ENCODE results near the gene LGALS9B.
"Not testable (repeated sequence)": the region's sequence is repeated elsewhere in the genome, so short reads cannot be mapped to it uniquely, and the experiment has no call there.

The LGALS9B gene

DNA sequence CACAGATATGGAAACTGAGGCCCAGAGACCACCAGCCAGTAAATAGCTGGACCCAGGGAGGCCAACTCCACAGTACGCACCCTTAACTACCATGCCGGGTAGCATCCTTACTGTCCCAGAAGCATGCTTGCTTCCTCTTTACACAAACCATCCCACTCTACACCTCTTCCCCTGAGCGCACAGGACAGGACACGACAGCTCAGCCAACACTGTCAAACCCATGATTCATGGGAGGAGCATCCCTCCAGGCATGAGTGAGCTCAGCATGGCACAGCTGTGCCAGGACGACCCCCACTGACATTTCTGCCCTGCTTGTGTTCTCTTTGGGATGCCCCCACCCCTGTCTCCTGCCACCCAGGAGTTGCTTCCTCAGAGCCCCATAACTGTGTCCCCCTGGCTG, 340 bp downstream of the LGALS9B start:
- not testable (repeated sequence) for DNase-seq (ENCODE audit: low spot score)

DNA sequence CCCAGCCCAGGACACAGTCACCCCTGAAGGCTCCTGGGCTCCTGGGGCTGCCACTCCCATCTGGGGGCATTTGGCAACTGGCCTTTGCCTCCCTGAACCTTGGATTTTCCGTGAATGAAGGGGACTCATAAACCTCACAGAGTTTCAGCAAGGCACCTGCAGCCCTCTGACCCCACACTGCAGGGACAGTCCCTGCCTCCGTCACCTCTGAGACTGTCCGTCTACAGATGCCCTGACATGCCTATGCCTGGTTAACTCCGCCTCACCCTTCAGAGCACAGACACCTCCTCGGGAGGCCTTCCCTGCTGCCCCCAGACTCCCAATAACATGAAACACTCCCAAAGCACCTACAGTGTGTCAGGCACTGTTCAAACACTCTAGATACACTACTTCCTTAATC, 786 bp downstream of the LGALS9B start:
- DNase-seq (ENCODE audit: low spot score): not testable (repeated sequence)

- not testable (repeated sequence) for DNase-seq (ENCODE audit: low spot score)
These were observed 1.8 kb downstream of the LGALS9B start for GRCh38 chr17:20465535-20465934.

DNA sequence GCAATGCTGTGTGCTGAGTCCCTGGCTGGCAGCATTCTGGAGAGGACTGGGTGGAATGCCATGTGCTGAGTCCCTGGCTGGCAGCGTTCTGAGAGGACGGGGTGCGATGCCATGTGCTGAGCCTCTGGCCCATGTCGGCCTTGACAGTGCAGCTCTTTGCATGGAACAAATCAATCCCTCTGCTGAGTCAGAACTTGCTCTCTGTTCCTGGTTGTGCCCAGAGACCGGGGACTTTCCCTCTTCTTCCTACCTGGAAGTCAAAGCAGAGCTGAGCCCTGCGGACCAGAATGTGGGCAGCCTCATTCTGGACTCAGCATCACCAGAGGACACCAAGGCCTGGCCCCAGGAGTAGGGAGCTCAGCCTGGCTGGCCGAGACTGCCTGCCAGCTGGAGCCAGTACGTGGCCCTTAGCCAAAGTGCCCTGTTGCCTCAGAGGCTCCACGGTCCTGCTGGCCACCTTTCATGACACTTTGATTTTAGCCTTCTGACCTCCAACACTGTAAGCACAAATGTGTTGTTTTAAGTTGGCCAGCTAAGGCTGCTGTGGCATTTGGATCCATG, 2.4 kb downstream of the LGALS9B start:
- DNase-seq (ENCODE audit: low spot score): not testable (repeated sequence)

DNA sequence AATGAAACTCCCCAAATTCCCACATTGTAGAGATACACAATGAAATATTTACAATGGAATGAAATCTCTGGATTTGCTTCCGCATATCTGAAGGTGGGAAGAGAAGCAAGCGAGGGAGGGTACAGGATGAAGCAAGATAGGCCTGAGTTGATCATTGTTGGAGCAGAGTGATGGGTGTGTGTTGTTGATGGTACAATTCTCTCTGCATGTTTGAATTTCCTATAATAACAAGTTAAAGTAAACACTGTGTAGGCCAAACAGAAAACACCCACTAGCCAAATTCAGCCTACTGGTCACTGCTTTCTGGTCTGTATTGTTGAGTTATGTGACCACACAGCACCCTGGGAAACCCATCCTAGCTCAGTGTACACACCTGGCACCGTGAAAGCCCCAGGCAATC, 5.2 kb downstream of the LGALS9B start:
- not testable (repeated sequence) for DNase-seq (ENCODE audit: low spot score)

DNA sequence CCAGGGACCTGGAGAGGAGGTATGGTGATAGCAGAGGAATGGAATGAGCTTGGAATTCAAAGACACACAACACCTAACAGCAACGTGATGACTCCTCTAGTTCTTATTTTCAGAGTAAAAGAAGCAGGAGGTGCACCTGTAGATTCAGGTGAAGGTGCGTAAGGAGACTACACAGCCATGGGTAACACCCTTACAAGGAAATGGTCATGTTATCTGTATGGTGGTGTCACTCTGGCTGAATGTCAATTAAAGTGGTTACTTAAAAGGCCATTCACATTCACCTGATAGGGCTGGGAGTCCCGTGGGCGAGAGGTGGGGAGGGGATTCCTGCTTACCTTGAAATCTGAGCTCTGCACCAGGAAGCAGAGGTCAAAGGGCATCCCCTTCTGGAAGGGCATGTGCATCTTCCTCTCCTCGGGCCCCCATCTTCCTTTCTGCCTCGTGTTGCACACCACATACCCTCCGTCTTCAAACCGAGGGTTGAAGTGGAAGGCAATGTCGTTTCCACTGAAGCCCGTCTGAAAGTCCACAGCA, 9.4 kb downstream of the LGALS9B start:
- not testable (repeated sequence) for DNase-seq (ENCODE audit: low spot score)

- not testable (repeated sequence) for DNase-seq (ENCODE audit: low spot score)
These were observed 12.2 kb downstream of the LGALS9B start for GRCh38 chr17:20455106-20455505.

DNA sequence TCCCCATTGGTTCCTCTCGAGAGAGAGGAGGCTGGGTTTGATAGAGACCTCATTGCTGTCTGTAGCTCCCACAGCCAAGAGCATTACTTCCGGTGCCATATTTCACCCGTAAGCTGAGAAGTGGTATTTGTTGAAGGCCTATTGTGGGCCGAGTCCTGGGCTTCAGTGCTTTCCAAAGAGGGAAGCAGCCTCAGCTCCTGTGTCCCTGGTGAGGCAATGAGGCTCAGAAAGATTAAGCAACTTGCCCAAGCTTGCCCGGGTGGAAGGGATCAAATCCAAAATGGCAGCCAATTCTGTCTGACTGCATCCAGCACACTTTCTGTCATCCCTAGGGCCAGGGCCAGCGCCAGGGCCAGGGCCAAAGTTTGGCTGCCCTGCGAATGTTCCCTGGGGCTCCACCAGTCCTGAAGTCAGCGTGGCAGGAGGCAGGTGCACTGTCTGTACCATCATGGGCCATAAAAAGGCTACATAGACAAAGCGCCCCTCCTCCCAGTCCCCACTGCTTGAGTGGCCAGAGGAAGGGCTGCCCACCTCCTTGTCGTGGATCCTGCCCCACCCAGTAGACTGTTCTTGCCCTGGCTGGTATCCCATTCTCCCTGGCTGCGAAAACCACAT, 13.4 kb downstream of the LGALS9B start:
- DNase-seq (ENCODE audit: low spot score): not testable (repeated sequence)

GRCh38 chr17:20450852-20451251, 16.5 kb downstream of the LGALS9B start:
- DNase-seq (ENCODE audit: low spot score): not testable (repeated sequence)

GRCh38 chr17:20447534-20448321, 19.6 kb downstream of the LGALS9B start:
- DNase-seq (ENCODE audit: low spot score): not testable (repeated sequence)

GRCh38 chr17:20446895-20447294, 20.4 kb downstream of the LGALS9B start:
- not testable (repeated sequence) for DNase-seq (ENCODE audit: low spot score)

- DNase-seq (ENCODE audit: low spot score): not testable (repeated sequence)
These were observed 22.6 kb downstream of the LGALS9B start for GRCh38 chr17:20444581-20445236.

DNA sequence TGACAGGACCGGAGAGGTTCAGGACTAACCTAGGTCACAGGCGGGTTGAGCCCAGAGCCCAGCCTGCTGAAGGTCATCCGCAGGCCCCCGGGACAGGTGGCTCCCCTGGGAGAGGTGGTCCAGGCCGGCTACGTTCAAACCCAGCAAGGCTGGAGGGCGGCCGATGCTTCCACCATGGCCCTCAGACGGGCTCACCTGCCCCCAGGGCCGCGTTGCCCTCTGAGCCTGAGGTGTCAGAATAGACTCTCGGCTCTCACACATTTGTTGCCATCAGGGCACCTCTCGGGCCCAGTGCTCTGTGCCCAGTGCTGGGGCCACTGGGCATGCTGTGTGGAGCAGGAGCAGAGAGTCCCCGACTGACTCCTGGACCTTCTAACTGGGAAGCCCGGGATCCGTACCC, 23.2 kb downstream of the LGALS9B start:
- not testable (repeated sequence) for DNase-seq (ENCODE audit: low spot score)

DNA sequence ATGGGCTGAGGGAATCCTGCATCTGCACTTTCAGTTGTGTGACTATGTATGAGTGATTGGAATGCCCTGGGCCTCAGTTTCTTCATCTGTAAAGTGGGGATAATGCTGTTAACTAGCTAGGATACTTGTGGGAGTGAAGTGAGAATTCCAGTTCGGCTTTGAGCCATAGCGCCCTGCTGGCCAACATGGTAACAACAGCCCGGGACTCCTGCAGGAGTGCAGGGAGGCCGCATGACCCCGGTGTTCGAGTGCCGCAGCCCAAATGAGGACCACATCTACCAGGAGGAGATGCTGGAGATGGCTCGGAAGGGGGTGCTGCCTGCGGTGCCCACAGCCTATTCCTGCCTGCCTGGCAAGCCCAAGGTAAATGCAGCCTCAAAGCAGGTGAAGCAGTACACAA, 23.7 kb downstream of the LGALS9B start:
- DNase-seq (ENCODE audit: low spot score): not testable (repeated sequence)

DNA sequence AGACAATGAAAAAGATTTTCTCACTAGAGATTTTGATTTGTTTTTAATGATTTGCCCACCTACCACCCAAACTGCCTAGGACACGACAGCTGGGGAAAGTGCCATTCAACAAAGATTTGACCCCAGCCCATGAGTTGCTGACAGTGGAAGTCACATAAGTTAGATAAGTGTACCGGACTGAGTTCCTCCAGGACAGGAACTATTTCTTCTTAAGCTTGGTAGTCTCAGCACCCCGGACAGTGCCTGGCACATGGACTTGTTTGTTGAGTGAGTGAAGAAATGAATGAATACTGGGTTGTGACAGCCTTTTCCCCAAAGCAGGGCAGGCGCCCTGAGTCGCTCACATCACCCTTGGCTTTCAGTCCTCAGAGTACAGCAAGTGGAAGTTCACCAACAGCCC, 26.7 kb downstream of the LGALS9B start:
- not testable (repeated sequence) for DNase-seq (ENCODE audit: low spot score)

- not testable (repeated sequence) for DNase-seq (ENCODE audit: low spot score)
These were observed 32.2 kb downstream of the LGALS9B start for GRCh38 chr17:20435166-20435565.

DNA sequence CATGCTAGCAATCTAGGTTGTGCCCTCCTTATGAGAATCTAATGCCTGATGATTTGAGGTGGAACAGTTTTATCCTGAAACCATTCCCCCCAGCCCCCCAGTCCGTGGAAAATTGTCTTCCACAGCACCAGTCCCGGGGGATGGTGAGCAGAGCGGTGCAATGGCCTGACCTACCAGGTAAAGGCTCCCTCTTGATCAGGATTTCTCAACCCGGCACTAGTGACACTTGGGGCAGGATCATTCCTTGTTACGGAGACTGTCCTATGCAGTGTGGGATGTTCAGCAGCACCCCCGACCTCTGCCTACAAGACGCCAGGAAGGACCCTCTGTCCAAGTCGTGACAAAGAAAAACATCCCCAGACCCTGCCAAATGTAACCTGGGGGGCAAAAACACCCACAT, 34.0 kb downstream of the LGALS9B start:
- DNase-seq (ENCODE audit: low spot score): not testable (repeated sequence)

DNA sequence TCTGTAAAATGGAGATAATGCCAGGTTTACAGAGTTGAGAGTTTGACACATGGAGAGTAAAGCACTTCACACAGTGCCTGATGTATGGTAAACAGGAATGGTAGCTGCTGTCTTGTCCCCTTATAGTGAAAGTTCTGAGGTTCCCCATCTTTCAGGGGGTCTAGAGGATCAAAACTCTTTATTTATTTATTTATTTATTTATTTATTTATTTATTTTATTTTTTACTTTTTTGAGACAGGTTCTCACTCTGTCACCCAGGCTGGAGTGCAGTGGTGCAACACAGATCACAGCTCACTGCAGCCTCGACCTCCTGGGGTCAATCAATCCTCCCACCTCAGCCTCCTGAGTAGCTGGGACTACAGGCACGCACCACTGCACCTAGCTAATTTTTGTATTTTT, 40.1 kb downstream of the LGALS9B start:
- not testable (repeated sequence) for DNase-seq (ENCODE audit: low spot score)

GRCh38 chr17:20422826-20423225, 44.5 kb downstream of the LGALS9B start:
- not testable (repeated sequence) for DNase-seq (ENCODE audit: low spot score)

- DNase-seq (ENCODE audit: low spot score): not testable (repeated sequence)
These were observed 48.5 kb downstream of the LGALS9B start for GRCh38 chr17:20418838-20419237.

GRCh38 chr17:20417492-20418080, 49.8 kb downstream of the LGALS9B start:
- DNase-seq (ENCODE audit: low spot score): not testable (repeated sequence)
